Measurements from ENCODE around the gene C19orf73. TPM values are rescaled to one million over a fixed set of nuclear protein-coding genes. Genes with fewer than 3 reads are reported as not detected.

Gene C19orf73
- total RNA-seq, 1 experiment from 2014 or later, result 0.15 TPM

DNA sequence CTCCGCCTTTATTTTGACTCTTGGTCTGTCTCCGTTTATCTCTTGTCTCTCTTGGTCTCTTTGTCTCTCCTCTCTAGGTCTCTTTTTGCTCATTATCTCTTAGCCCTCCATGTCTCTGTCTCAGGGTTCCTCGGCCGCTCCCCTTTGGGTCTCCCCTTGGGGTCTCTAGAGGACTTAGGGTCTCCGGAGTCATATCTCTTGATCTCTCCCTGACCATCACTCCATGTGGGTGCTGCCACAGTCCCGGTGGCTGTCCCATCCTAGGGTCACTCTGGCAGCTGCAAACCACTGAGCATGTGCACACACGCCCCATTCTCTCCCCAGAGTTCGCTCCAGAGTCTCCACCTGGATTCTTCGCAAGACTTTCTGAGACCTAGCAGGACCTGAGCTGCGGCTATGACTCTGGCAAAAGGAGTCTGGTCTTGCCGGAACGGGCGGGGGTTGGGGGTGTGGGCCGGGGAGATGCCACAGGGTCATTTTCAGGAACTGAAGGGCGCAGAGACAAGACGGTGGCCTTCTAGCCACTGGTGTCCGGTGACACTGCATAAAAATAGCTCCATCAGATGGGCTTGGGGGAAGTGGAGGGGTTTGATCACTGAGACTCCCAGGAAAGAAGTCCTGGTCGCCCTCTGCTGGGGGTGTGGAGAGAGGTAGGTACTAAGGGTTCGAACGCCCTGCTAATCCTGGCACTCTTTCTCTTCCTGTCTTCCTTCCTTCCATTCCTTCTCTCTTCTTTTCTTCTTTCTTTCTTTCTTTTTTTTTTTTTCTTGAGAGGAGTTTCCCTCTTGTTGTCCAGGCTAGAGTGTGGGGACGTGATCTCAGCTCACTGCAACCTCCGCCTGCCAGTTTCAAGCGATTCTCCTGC is 45.2 kb downstream of the C19orf73 start:
- intact Hi-C loops (cut with micrococcal nuclease), result loop anchor here (10.0 kb wide), 1 partner anchor 79 kb away; the partner anchor contains the start of genes GYS1 and RUVBL2
- TF ChIP-seq, protein P1, sequence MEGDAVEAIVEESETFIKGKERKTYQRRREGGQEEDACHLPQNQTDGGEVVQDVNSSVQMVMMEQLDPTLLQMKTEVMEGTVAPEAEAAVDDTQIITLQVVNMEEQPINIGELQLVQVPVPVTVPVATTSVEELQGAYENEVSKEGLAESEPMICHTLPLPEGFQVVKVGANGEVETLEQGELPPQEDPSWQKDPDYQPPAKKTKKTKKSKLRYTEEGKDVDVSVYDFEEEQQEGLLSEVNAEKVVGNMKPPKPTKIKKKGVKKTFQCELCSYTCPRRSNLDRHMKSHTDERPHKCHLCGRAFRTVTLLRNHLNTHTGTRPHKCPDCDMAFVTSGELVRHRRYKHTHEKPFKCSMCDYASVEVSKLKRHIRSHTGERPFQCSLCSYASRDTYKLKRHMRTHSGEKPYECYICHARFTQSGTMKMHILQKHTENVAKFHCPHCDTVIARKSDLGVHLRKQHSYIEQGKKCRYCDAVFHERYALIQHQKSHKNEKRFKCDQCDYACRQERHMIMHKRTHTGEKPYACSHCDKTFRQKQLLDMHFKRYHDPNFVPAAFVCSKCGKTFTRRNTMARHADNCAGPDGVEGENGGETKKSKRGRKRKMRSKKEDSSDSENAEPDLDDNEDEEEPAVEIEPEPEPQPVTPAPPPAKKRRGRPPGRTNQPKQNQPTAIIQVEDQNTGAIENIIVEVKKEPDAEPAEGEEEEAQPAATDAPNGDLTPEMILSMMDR (conservative IDR thresholded peaks at IDR 0.05; ENCODE audit: low read depth, low read length), result peak; percentile 53
- TF ChIP-seq EZH2 (IDR thresholded peaks at IDR 0.05; ENCODE audit: low read length, unreplicated experiment), result no peak
- DNase-seq (peak; percentile 57), ATAC-seq (peak; percentile 53)
- H3K4me1 ChIP-seq (ENCODE audit: insufficient read depth, low read length), result no peaks in the 10 kb centered on the region
- BruUV-seq (replicated peaks), result no TSS peak
- peak overlapping the region; percentile 76 for H3K4me2 ChIP-seq (ENCODE audit: low read length)
- no peaks in the 10 kb centered on the region for H4K20me1 ChIP-seq (ENCODE audit: low read length)
- no peak overlapping the region for H3K9ac ChIP-seq (ENCODE audit: low read length)
- no peaks in the 10 kb centered on the region for H3K9me3 ChIP-seq (ENCODE audit: low read length)
- no peaks in the 10 kb centered on the region for H3K79me2 ChIP-seq (ENCODE audit: low read length)
- ChIA-PET CTCF (interaction anchor here (0.6 to 1.9 kb wide), 6 partner anchors 16 to 125 kb away, joined by 3 to 7 read pairs (median 4); partner anchors contain the start of gene CGB7), POLR2A (ENCODE audit: unreplicated experiment) (interaction anchor here (0.6 kb wide), 2 partner anchors 141 to 399 kb away, joined by 6 read pairs; no protein-coding TSS in a partner anchor)
- no peaks in the 10 kb centered on the region for H3F3A ChIP-seq (ENCODE audit: low read length, unreplicated experiment)
- H3K27ac ChIP-seq (ENCODE audit: low read length), result no peak overlapping the region
- peak overlapping the region; percentile 53; the same call in 1 of the 2 replicates for H3K4me3 ChIP-seq (ENCODE audit: low read length)
- peak overlapping the region; percentile 67; the same call in 1 of the 2 replicates for H2AFZ ChIP-seq (ENCODE audit: low read length)
- H3K9me2 ChIP-seq (replicated peaks; ENCODE audit: low read length), result no peaks in the 10 kb centered on the region
- no peaks in the 10 kb centered on the region for H3K36me3 ChIP-seq (ENCODE audit: low read depth, low read length)
- H3K27me3 ChIP-seq (ENCODE audit: low read length), result 0 out of 2 replicates have a peak, but pooled peaks cover 7% of the 10 kb centered on the region

DNA sequence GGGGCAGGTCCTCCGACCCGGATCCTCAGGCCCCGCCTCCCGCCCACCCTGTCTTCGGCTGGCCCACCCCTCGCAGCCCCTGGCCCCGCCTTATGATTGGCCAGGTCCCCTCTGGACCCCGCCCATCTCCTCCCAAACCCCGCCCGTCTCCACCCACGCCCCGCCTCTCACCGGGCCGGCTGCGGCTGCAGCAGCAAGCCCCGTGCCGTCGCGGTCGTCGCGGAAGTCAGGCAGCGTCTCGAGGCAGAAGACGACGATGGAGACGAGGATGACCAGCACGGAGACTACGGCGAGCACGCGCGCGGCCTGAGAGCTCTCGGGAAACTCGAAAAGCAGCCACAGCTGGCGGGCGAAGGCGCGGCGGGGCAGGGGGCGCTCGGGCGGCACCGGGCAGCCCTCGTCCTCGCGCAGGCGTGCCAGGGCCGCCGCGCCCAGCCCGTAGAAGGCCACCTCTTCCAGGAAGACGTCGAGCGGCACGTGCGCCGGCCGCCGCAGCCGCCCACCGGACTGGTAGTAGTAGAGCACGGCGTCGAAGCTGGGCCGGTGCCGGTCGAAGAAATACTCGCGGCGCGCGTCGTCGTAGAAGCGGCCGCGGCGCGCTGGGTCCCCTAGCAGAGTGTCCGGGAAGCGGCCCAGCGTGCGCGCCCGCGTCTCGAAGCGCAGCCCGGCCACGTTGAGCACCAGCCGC is 46.9 kb downstream of the C19orf73 start:
- Histone ChIP-seq H3F3A (ENCODE audit: low read length, unreplicated experiment) (no peaks in the 10 kb centered on the region), H3K4me3 (ENCODE audit: low read length) (no peak overlapping the region), H3K9ac (ENCODE audit: low read length) (no peak overlapping the region), H3K79me2 (ENCODE audit: low read length) (no peaks in the 10 kb centered on the region), H3K27ac (ENCODE audit: low read length) (no peak overlapping the region), H3K9me3 (ENCODE audit: low read length) (no peaks in the 10 kb centered on the region), H3K4me2 (ENCODE audit: low read length) (no peak overlapping the region), H3K27me3 (ENCODE audit: low read length) (0 out of 2 replicates have a peak, but pooled peaks cover 7% of the 10 kb centered on the region), H3K4me1 (ENCODE audit: insufficient read depth, low read length) (no peaks in the 10 kb centered on the region), H3K9me2 (replicated peaks; ENCODE audit: low read length) (no peaks in the 10 kb centered on the region), H3K36me3 (ENCODE audit: low read depth, low read length) (no peaks in the 10 kb centered on the region), H2AFZ (ENCODE audit: low read length) (no peak overlapping the region), H4K20me1 (ENCODE audit: low read length) (no peaks in the 10 kb centered on the region)
- DNase-seq (no peak), ATAC-seq (no peak)
- intact Hi-C loops (cut with micrococcal nuclease), result loop anchor here (10.0 kb wide), 1 partner anchor 77 kb away; the partner anchor contains the start of genes GYS1 and RUVBL2
- ChIA-PET POLR2A (ENCODE audit: unreplicated experiment) (no interaction called here), CTCF (no interaction called here)
- no peak for TF ChIP-seq EZH2phosphoT487 (IDR thresholded peaks at IDR 0.05; ENCODE audit: borderline replicate concordance, low read length)
- TF ChIP-seq EZH2 (IDR thresholded peaks at IDR 0.05; ENCODE audit: low read length, unreplicated experiment), result no peak
- TF ChIP-seq, protein P1 (conservative IDR thresholded peaks at IDR 0.05; ENCODE audit: low read depth, low read length), result no peak
- no TSS peak for BruUV-seq (replicated peaks)

All from PC-3 (cell line).